ENCODE results near the gene CDC73.

The CDC73 gene

DNA sequence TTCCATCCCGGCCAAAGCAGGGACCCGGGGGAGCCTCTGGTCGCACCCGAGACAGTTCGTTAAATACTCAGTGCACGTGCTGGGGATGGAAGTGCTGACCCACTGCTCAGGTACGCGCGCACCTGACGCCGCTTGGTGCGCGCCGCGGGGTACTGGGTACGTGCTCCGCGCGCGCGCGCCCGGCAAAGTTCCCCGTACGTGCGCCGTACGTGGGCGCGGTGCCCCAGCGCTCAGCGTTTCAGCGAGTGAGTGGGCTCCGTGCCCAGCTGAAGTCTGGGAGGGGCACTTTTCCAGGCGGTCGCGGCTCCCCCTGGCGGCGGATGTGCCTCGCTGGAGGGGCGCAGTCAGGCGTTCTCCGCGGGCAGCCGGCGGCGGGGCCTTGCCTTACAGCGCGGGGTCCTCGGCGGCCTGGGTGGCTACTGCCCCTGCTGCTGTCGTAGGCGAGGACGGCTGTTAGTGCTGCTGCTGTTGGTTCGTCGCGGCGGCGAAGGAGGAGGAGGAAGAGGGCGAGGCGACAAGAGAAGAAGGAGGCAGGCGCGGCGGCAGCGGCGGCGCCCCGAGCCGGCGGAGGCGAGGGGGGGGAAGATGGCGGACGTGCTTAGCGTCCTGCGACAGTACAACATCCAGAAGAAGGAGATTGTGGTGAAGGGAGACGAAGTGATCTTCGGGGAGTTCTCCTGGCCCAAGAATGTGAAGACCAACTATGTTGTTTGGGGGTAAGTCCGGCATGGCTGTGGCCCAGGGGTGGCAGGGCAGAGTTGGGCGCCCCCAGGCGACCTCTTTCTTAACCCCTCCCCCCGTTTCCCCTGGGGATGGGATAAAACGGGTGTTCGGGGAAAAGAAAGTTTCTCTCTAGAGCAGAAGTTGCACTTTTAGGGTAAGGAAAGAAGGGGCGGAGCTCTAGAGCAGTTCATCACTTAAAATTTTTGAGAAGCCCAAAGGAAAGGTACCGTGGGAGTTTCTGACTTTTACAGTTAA is at the start of gene CDC73:
Gene CDC73 (plus strand): TSS at position 416 of the 978 bp plus-strand sequence. CDS start 170 bp downstream, at position 586.
- peak; percentile 80 for DNase-seq

DNA sequence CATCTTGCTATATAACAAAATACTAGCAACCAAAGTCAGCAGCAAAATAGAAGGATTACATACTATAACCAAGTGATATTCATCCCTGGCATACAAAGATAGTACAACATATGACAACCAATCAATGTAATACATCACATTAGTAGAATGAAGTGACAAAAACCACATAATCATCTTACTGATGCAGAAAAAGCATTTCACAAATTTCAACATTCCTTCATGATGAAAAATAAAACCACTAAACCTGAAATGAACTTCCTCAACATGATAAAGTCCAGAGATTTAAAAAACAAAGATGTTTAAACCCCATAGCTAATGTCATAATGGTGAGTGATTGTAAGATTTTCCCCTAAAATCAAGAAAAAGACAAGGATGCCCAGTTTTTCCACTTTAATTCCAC is 43.8 kb upstream of the CDC73 start:
- no peak for DNase-seq

- no peak for DNase-seq
These were observed 42.6 kb upstream of the CDC73 start for GRCh38 chr1:193079187-193079586.

DNA sequence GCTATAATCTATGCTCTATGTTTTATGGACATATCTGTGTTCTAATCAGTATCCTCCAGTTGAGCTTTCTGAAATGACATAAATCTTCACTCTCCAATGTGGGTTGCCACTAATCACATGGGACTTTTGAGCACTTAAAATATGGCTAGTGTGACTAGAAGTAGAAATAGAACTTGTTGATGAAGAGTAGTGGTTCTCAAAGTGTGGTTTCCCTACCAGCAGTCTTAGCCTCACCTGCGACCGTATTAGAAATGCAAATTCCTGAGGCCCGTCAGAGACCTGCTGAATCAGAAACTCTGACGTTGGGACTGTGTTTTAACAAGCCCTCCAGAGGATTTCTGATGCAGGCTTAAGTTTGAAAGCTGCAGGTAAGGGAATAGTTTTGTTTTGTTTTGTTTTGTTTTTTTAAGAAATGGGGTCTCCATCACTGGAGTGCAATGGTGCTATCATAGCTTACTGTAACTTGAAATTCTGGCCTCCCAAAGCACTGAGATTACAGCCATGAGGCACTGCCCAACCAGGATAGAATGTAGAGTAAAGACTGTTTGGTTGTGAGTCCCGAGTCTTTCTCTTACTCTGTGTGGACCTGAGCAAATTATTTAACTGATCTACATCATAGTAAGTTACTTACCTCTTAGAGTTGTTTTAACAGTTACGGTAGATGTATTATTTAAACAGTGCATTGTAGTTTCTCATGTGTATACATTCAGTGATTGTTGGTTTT is 38.3 kb upstream of the CDC73 start:
- no peak for DNase-seq

DNA sequence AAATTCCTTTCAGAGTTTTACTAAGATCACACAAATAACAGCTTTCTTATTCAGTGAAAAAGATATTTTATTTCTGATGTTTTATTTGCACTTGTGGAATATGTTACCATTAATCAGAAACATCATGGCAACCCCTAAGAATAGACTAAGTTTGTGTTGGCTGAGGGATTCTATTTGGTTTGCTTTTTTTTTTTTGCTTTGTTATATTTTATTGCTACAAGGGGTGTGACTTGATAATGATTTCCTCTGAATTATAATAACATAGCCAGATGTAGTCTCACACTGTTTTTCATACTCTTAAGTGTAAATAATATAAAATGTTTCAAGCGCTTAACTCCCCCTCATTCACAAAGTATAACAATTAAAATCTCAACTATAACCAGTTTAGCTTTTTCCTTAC is 36.6 kb upstream of the CDC73 start:
- no peak for DNase-seq

GRCh38 chr1:193086342-193086741 is 35.5 kb upstream of the CDC73 start:
- DNase-seq = no peak

DNA sequence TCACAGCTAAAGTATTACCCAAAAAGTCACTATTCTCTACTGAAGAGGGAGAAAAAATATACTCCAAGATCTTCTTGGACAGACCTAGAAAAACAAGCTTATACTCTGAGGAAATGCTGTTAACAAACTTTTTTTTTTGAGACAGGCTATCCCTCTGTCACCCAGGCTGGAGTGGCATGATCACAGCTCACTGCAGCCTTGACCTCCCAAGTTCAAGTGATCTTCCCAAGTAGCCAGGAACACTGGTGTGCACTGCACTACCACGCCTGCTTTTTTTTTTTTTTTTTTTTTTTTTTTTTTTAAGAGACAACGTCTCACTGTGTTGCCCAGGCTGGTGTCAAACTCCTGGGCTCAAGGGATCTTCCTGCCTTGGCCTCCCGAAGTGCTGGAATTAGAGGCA is 33.9 kb upstream of the CDC73 start:
- DNase-seq = no peak

- no peak for DNase-seq
These were observed 31.0 kb upstream of the CDC73 start for GRCh38 chr1:193090865-193091264.

DNA sequence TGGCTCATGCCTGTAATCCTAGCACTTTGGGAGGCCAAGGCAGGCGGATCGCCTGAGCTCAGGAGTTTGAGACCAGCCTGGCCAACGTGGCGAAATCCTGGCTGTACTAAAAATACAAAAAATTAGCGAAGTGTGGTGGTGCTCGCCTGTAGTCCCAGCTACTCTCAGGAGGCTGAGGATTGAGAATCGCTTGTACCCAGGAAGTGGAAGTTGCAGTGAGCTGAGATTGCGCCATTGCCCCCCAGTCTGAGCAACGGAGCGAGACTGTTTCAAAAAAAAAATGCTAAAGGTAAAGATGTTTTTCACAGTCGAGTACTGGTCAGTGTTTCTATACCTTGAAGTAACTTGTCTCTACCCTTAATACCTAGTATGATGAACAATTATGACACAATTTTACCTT is 27.7 kb upstream of the CDC73 start:
- no peak for DNase-seq

- DNase-seq = no peak
These were observed 19.2 kb upstream of the CDC73 start for GRCh38 chr1:193102662-193103061.

DNA sequence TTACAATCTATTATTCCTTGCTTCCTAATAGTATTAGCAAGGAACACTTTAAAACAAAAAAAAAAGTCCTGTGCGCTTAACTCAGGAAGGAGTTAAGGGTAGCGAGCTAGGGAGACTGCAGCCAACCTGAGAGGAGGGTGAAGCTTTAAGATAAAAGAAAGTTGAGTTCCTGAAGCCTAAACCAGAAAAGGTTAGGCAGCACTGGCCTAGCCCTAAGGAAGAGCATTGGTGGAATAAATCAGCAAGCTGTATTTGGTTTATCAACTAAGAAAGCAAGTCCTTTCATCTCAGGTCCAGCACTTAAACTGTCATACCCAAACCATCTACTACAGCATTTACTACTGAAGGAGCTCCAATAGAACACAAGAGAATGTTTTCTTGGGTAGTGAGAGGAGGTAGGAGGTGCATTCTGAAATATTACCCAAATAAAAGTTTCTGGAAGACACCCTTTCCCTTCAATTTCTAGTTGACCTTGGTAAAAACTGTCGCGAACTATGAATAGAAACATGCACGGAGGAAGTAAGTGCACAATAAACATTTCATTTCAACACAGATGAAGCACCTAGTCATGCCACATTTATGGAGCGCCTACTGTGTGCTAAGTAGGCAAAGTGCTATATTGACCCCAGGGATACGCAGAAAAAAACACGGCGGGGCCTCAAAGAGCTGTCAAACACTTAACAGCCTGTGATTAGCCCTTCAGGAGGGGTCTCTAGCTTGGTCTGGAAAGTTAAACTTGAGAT is 17.9 kb upstream of the CDC73 start:
- DNase-seq = no peak

GRCh38 chr1:193104502-193104906 is 17.3 kb upstream of the CDC73 start:
- no peak for DNase-seq

DNA sequence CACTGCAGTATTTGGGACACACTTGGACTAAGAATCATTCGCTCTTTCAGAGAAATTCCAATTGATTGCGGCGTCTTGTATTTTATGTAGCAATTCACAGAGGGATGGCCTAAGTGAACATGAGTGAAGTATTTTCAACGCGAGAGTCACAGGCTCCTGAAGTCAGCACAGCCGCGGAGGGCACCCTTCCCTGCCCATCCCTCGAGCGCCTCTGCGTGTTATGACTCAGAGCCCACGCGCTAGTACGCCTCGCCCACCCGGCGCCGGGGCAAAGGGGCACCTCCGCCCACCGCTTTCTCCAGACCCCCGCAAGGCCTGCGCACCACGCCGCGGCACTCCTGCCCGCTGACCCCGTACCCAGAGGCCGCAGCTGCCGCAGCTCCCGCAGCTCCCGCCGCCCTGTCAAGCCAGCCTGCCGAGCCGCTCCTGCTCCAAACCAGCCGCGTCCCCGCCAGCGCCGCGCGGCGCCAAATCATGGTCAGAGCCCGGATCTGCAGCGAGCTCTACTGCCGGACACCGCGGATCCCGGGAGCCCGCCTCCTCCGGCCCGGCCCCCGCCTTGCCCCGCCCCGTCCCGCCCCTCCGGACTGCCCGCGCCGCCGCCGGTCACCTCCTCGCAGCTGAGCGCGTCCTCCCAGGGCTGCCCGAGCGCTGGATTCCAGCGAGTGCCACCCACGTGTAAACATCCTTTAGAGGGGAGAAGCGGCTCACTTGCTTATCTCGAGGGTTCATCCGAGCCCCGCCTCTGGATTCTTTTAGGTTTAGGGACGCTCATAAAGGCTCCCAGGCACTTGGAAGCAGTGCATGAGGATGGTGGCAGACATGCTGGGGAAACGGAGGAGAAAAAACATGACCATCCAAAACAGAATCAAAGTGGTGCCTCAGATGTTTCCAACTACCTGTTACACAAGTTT is 16.7 kb upstream of the CDC73 start, which contains the start of gene GLRX2:
Gene GLRX2 (minus strand): TSS at position 508 of the 914 bp plus-strand sequence. CDS start 32 bp downstream, at position 476.
- peak; percentile 24 for DNase-seq

GRCh38 chr1:193105821-193106177 is 16.0 kb upstream of the CDC73 start:
- DNase-seq = no peak

GRCh38 chr1:193108471-193108870 is 13.4 kb upstream of the CDC73 start:
- no peak for DNase-seq

- DNase-seq = no peak
These were observed 12.2 kb upstream of the CDC73 start for GRCh38 chr1:193109619-193110018.

- no peak for DNase-seq
These were observed 11.6 kb upstream of the CDC73 start for GRCh38 chr1:193110246-193110645.

DNA sequence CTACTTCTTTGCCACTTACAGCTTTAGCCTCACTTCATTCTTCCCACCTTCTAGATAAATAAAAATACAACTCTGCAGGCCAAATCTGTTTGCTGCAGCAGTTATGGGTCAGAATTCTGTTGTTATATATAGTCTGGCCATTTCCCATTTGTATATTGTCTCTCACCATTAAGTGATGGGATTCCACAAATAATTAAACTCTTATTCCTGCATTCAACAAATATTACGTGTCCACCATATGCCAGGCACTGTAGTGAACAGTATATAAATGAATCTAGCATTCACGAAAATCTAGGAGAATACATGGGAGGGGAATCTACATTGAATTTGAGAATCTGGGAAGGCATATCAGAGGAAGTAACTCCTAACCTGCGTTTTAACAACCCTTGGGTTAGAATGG is 11.0 kb upstream of the CDC73 start:
- no peak for DNase-seq

DNA sequence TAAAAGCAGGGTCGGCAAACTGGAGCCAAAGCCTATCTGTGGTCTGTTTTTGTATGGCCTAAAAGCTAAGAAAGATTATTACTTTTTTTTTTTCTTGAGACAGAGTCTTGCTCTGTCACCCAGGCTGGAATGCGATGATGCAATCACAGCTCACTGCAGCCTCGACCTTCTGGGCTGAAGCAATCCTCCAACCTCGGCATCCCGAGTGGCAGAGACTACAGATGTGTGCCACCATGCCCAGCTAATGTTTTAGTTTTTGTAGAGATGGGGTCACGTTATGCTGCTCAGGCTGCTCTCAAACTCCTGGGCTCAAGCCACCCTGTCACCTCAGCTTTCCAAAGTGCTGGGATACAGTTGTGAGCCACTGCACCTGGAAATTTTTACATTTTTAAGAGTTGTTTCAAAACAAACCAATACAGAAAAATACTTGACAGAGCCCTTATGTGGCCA is 10.2 kb upstream of the CDC73 start:
- no peak for DNase-seq

- DNase-seq = no peak
These were observed 8.4 kb upstream of the CDC73 start for GRCh38 chr1:193113258-193113991.

DNA sequence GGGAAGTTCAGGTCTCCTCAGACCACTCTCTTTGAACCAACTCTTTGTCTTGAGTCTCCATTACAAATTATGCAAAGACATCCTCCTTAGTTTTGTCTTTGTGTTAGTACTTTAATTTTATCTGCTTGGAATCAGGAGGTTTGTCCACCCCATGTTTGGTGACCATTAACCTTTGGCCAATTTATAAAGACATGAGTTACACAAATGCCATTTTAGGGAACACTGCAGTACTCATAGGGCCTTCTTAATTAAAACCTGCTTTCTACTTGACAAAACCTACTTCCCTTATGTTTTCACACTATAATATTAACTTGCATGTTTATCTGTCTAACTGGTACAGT is 7.9 kb upstream of the CDC73 start:
- no peak for DNase-seq
